BLaER1 (cell line): ENCODE measurements around the gene CRMP1.

Experiments
- H3K27ac ChIP-seq: shearing (Covaris generic); formaldehyde crosslinking; 2 replicates; pipeline ENCODE4 v1.8.1; 2022
- H3K27me3 ChIP-seq: shearing (Covaris generic); formaldehyde crosslinking; 2 replicates; pipeline ENCODE4 v1.8.1; 2022
- H3K36me3 ChIP-seq: shearing (Covaris generic); formaldehyde crosslinking; 2 replicates; pipeline ENCODE4 v1.8.1; 2022
- H3K4me1 ChIP-seq: shearing (Covaris generic); formaldehyde crosslinking; 2 replicates; pipeline ENCODE4 v1.8.1; 2022
- H3K4me2 ChIP-seq: shearing (Covaris generic); formaldehyde crosslinking; 2 replicates; pipeline ENCODE4 v1.8.1; 2022
- H3K4me3 ChIP-seq: shearing (Covaris generic); formaldehyde crosslinking; 2 replicates; pipeline ENCODE4 v1.8.1; 2022
- H3K9ac ChIP-seq: shearing (Covaris generic); formaldehyde crosslinking; 2 replicates; pipeline ENCODE4 v1.8.1; 2022
- H3K9me3 ChIP-seq: shearing (Covaris generic); formaldehyde crosslinking; 2 replicates; pipeline ENCODE4 v1.8.1; 2022
- H4K20me1 ChIP-seq: shearing (Covaris generic); formaldehyde crosslinking; 2 replicates; pipeline ENCODE4 v1.8.1; 2022
- Cebpa-rat ChIP-seq: shearing (Covaris generic); IDR thresholded peaks from 2 replicates; pipeline ENCODE4 v1.8.1; 2022

Gene CRMP1

GRCh38 chr4:5891563-5892322, 1.1 kb downstream of the CRMP1 start:
- H3K27ac ChIP-seq: no peak overlapping the region
- H3K9ac ChIP-seq: no peak overlapping the region
- peak overlapping the region; percentile 48; the same call in 1 of the 2 replicates for H3K4me3 ChIP-seq
- H3K4me1 ChIP-seq: peaks cover 81% of the 10 kb centered on the region
- peak overlapping the region; percentile 99 for H3K4me2 ChIP-seq
- H4K20me1 ChIP-seq: peaks cover 34% of the 10 kb centered on the region
- no peaks in the 10 kb centered on the region for H3K36me3 ChIP-seq
- no peak for TF ChIP-seq Cebpa-rat
- peaks cover 23% of the 10 kb centered on the region for H3K27me3 ChIP-seq
- no peaks in the 10 kb centered on the region for H3K9me3 ChIP-seq

- Histone ChIP-seq H3K9me3 (no peaks in the 10 kb centered on the region), H3K27me3 (peaks cover 23% of the 10 kb centered on the region), H4K20me1 (peaks cover 50% of the 10 kb centered on the region), H3K4me1 (peaks cover 81% of the 10 kb centered on the region), H3K4me3 (peak overlapping the region; percentile 96), H3K27ac (peak overlapping the region; percentile 83), H3K4me2 (peak overlapping the region; percentile 99), H3K36me3 (no peaks in the 10 kb centered on the region), H3K9ac (peak overlapping the region; percentile 93)
- TF ChIP-seq Cebpa-rat: no peak
These were observed 2.7 kb downstream of the CRMP1 start for GRCh38 chr4:5890063-5890727.

- Histone ChIP-seq H3K4me2 (peak overlapping the region; percentile 99), H3K4me3 (peak overlapping the region; percentile 96), H3K4me1 (peaks cover 81% of the 10 kb centered on the region)
These were observed 3.7 kb downstream of the CRMP1 start for GRCh38 chr4:5889002-5889696.

GRCh38 chr4:5888222-5889001, 4.5 kb downstream of the CRMP1 start:
- Histone ChIP-seq H3K27me3 (peaks cover 20% of the 10 kb centered on the region), H3K9me3 (no peaks in the 10 kb centered on the region), H3K27ac (peak overlapping the region; percentile 95), H3K36me3 (peaks cover 6% of the 10 kb centered on the region; the same call in 1 of the 2 replicates), H3K4me3 (peak overlapping the region; percentile 96), H3K4me2 (peak overlapping the region; percentile 99), H3K4me1 (peaks cover 81% of the 10 kb centered on the region), H4K20me1 (peaks cover 57% of the 10 kb centered on the region), H3K9ac (peak overlapping the region; percentile 93)
- no peak for TF ChIP-seq Cebpa-rat

More at GRCh38 chr4:5889002-5889696, 3.7 kb downstream of the CRMP1 start:
- TF ChIP-seq Cebpa-rat: no peak
- Histone ChIP-seq H3K9me3 (no peaks in the 10 kb centered on the region), H3K27me3 (peaks cover 23% of the 10 kb centered on the region), H3K36me3 (no peaks in the 10 kb centered on the region), H3K9ac (peak overlapping the region; percentile 93), H4K20me1 (peaks cover 57% of the 10 kb centered on the region), H3K27ac (peak overlapping the region; percentile 83)

- no peak for TF ChIP-seq Cebpa-rat
- H3K4me2 ChIP-seq: peak overlapping the region; percentile 94
- peaks cover 83% of the 10 kb centered on the region for H3K4me1 ChIP-seq
- H3K9me3 ChIP-seq: no peaks in the 10 kb centered on the region
- H3K36me3 ChIP-seq: peaks cover 12% of the 10 kb centered on the region; the same call in 1 of the 2 replicates
- peaks cover 65% of the 10 kb centered on the region for H4K20me1 ChIP-seq
- H3K4me3 ChIP-seq: peak overlapping the region; percentile 96
- H3K27ac ChIP-seq: peak overlapping the region; percentile 95
- peak overlapping the region; percentile 93 for H3K9ac ChIP-seq
- peaks cover 14% of the 10 kb centered on the region for H3K27me3 ChIP-seq
These were observed 5.3 kb downstream of the CRMP1 start for GRCh38 chr4:5887361-5888221.

GRCh38 chr4:5887011-5887360, 5.9 kb downstream of the CRMP1 start:
- Histone ChIP-seq H3K27me3 (peaks cover 8% of the 10 kb centered on the region), H3K9me3 (no peaks in the 10 kb centered on the region), H3K36me3 (peaks cover 18% of the 10 kb centered on the region), H3K4me3 (peak overlapping the region; percentile 96), H3K4me2 (peak overlapping the region; percentile 94), H3K9ac (peak overlapping the region; percentile 93), H3K27ac (peak overlapping the region; percentile 95), H3K4me1 (peaks cover 82% of the 10 kb centered on the region), H4K20me1 (peaks cover 65% of the 10 kb centered on the region)
- TF ChIP-seq Cebpa-rat: no peak

GRCh38 chr4:5885733-5886132, 7.2 kb downstream of the CRMP1 start:
- Histone ChIP-seq H4K20me1 (peaks cover 69% of the 10 kb centered on the region), H3K27ac (peak overlapping the region; percentile 95), H3K4me3 (peak overlapping the region; percentile 96), H3K36me3 (peaks cover 30% of the 10 kb centered on the region), H3K9me3 (no peaks in the 10 kb centered on the region), H3K4me1 (peaks cover 76% of the 10 kb centered on the region), H3K27me3 (no peaks in the 10 kb centered on the region), H3K4me2 (peak overlapping the region; percentile 94), H3K9ac (peak overlapping the region; percentile 93)
- TF ChIP-seq Cebpa-rat: no peak

GRCh38 chr4:5884796-5885195, 8.1 kb downstream of the CRMP1 start:
- peak overlapping the region; percentile 94 for H3K4me2 ChIP-seq
- peaks cover 78% of the 10 kb centered on the region for H4K20me1 ChIP-seq
- H3K9ac ChIP-seq: peak overlapping the region; percentile 93
- peaks cover 79% of the 10 kb centered on the region for H3K4me1 ChIP-seq
- H3K4me3 ChIP-seq: peak overlapping the region; percentile 96
- no peaks in the 10 kb centered on the region for H3K27me3 ChIP-seq
- H3K9me3 ChIP-seq: no peaks in the 10 kb centered on the region
- peak overlapping the region; percentile 95 for H3K27ac ChIP-seq
- no peak for TF ChIP-seq Cebpa-rat
- peaks cover 35% of the 10 kb centered on the region for H3K36me3 ChIP-seq
